Caco-2 (cell line): ENCODE data around the gene MRAS. TPM values are rescaled to one million over a fixed set of nuclear protein-coding genes. Genes with fewer than 3 reads are reported as not detected.
"Not testable (repeated sequence)": the region's sequence is repeated elsewhere in the genome, so short reads cannot be mapped to it uniquely, and the experiment has no call there.

Experiments
- BruUV-seq: library from RNA; stranded (reverse); fragments of 400-500 nt; replicated peaks from 2 replicates; lab custom pipeline; 2021; lab: Mats Ljungman, UMichigan
- CTCF ChIA-PET: fragments of 300-600 bp; sonication (Branson Sonifier 250); formaldehyde crosslinking; loops from one replicate; lab custom pipeline; 2022; ENCODE audit warnings: antibody characterized with exemption; lab: Charles Lee
- POLR2A ChIA-PET: fragments of 300-600 bp; sonication (Branson Sonifier 250); formaldehyde crosslinking; loops from one replicate; lab custom pipeline; 2022; ENCODE audit warnings: antibody characterized with exemption; lab: Charles Lee
- DNase-seq, 2 experiments: peaks; one replicate each; pipeline versions ENCODE4 v3.0.0 to v3.0.0-alpha.2; 2020 to 2022
- H3K27me3 ChIP-seq: replicated peaks from 2 replicates; pipeline ENCODE4 v1.6.0; 2011; ENCODE audit warnings: low read length; ENCODE audit not compliant: control insufficient read depth, insufficient read depth
- H3K36me3 ChIP-seq: 2 replicates; pipeline ENCODE4 v1.5.1; 2011; ENCODE audit warnings: low read length; ENCODE audit not compliant: control insufficient read depth, insufficient read depth
- H3K4me1 ChIP-seq: fragments of 250-450 bp; sonication (Bioruptor Pico); 2 replicates; pipeline ENCODE4 v1.5.1; 2020; ENCODE audit warnings: mild to moderate bottlenecking
- H3K4me3 ChIP-seq: 2 replicates; pipeline ENCODE4 v1.5.1; 2011; ENCODE audit warnings: low read depth, mild to moderate bottlenecking, control low read depth, low read length
- H3K9me3 ChIP-seq: fragments of 250-450 bp; sonication (Bioruptor Pico); 2 replicates; pipeline ENCODE4 v1.5.1; 2020; ENCODE audit warnings: mild to moderate bottlenecking, moderate library complexity
- H3K27ac Mint-ChIP-seq: one replicate; pipeline ENCODE4 v1.8.0; 2022; ENCODE audit warnings: mixed read lengths; ENCODE audit not compliant: unreplicated experiment
- H3K27me3 Mint-ChIP-seq: one replicate; pipeline ENCODE4 v1.8.0; 2022; ENCODE audit warnings: mixed read lengths; ENCODE audit not compliant: insufficient read depth, unreplicated experiment
- H3K36me3 Mint-ChIP-seq: one replicate; pipeline ENCODE4 v1.8.0; 2022; ENCODE audit warnings: mild to moderate bottlenecking, mixed read lengths; ENCODE audit not compliant: insufficient read depth, unreplicated experiment
- H3K4me1 Mint-ChIP-seq: one replicate; pipeline ENCODE4 v1.8.0; 2022; ENCODE audit warnings: low read depth, mixed read lengths; ENCODE audit not compliant: unreplicated experiment
- H3K4me3 Mint-ChIP-seq: one replicate; pipeline ENCODE4 v1.8.0; 2022; ENCODE audit warnings: mild to moderate bottlenecking, moderate library complexity, mixed read lengths; ENCODE audit not compliant: unreplicated experiment
- H3K9me3 Mint-ChIP-seq: one replicate; pipeline ENCODE4 v1.8.0; 2022; ENCODE audit warnings: mixed read lengths; ENCODE audit not compliant: unreplicated experiment
- intact Hi-C: fragments of 100-400 bp; cut with micrococcal nuclease; formaldehyde crosslinking; loops from one replicate; pipeline ENCODE4 v1.10.0; 2022; ENCODE audit not compliant: unreplicated experiment
- total RNA-seq: library from RNA; stranded (reverse); gene quantifications from 2 replicates; pipeline ENCODE4 v1.2.3, GENCODE V29; 2022
- TF ChIP-seq, protein P1 (sequence below), 2 experiments: fragments of 200-600 bp in 1 of 2; IDR thresholded peaks; 1 replicate in 1 of 2; 2 replicates in 1 of 2; pipeline versions ENCODE4 v1.5.1 to v1.8.0; 2011 to 2022; ENCODE audit warnings: antibody characterized with exemption in 1 of 2, control low read depth in 1 of 2, inconsistent platforms in 1 of 2, low read depth in 1 of 2, low read length in 1 of 2, mild to moderate bottlenecking in 1 of 2, moderate library complexity in 1 of 2; ENCODE audit not compliant: insufficient read depth in 1 of 2, severe bottlenecking in 1 of 2, unreplicated experiment in 1 of 2

Gene MRAS
- total RNA-seq, 1 experiment from 2014 or later, result 11.4 TPM

DNA sequence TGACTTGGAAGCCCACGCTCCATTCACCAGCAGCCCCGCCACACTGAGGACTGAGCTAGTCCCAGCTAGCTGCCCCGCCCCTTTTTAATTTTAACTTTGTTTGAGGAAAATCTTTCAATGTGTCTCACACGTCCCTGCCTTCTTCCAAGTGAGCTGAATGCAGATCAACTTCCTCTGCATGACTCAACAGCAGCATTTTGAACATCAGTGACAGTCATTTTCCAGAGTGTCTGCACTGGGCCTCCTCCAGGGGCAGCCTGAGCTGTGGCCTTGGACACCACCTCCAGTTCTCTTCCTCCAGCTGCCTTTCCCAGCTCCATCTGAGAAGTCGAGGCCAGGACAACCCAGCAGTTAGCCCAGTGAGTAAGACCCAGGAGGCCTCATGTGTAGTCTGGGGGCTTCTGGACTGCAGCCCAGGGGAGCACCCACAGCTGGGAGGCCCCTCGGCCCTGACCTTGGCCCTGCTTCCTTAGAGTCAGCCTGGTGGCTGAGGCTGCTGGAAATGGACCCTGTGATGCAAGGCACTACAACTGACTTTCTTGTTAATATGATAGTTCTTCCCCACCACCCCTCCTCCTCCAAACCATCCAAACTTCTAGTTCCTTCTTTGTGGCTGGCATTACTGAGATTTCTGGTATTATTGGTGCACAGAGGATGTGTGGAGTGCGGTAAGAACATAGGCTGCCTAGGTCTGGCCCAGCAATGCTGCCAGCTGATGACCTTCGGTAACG lies 64.6 kb downstream of the MRAS start:
- H3K4me1 ChIP-seq, result no peaks in the 10 kb centered on the region
- no peak for DNase-seq
- Mint-ChIP-seq H3K4me3 (no peak overlapping the region), H3K9me3 (no peaks in the 10 kb centered on the region), H3K27me3 (no peaks in the 10 kb centered on the region), H3K36me3 (no peaks in the 10 kb centered on the region), H3K4me1 (no peaks in the 10 kb centered on the region), H3K27ac (no peak overlapping the region)
- no peak overlapping the region for H3K4me3 ChIP-seq
- intact Hi-C loops, result no loop called here
- ChIA-PET CTCF (interaction anchor here (0.5 to 1.0 kb wide), 3 partner anchors 21 to 511 kb away, joined by 3 to 5 read pairs (median 3); partner anchors contain the start of gene ESYT3), POLR2A (no interaction called here)
- H3K36me3 ChIP-seq, result no peaks in the 10 kb centered on the region
- TF ChIP-seq, protein P1, sequence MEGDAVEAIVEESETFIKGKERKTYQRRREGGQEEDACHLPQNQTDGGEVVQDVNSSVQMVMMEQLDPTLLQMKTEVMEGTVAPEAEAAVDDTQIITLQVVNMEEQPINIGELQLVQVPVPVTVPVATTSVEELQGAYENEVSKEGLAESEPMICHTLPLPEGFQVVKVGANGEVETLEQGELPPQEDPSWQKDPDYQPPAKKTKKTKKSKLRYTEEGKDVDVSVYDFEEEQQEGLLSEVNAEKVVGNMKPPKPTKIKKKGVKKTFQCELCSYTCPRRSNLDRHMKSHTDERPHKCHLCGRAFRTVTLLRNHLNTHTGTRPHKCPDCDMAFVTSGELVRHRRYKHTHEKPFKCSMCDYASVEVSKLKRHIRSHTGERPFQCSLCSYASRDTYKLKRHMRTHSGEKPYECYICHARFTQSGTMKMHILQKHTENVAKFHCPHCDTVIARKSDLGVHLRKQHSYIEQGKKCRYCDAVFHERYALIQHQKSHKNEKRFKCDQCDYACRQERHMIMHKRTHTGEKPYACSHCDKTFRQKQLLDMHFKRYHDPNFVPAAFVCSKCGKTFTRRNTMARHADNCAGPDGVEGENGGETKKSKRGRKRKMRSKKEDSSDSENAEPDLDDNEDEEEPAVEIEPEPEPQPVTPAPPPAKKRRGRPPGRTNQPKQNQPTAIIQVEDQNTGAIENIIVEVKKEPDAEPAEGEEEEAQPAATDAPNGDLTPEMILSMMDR (IDR thresholded peaks at IDR 0.05; ENCODE audit: insufficient read depth in 1 of 2, low read depth in 1 of 2, low read length in 1 of 2, severe bottlenecking in 1 of 2, unreplicated experiment in 1 of 2), result no peak
- H3K27me3 ChIP-seq, result no peaks in the 10 kb centered on the region
- H3K9me3 ChIP-seq, result no peaks in the 10 kb centered on the region
- BruUV-seq, result no TSS peak

DNA sequence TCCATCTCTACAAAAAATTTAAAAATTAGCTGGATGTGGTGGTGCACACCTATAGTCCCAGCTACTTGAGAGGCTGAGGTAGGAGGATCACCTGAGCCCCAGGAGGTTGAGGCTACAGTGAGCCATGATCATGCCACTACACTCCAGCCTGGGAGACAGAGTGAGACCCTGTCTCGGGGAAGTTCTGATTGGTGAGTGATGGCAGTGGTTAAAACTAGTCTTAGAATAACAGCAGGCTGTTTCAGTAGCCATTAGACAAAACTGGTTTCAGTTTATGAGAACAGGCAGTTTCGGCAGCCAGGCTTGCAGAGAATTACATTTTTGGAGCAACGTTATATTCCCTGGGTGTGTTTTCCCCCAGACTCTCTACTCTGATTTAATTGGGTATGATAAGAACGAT lies 67.9 kb downstream of the MRAS start:
- CTCF ChIA-PET, H3K4me3 ChIP-seq: not testable (repeated sequence)

DNA sequence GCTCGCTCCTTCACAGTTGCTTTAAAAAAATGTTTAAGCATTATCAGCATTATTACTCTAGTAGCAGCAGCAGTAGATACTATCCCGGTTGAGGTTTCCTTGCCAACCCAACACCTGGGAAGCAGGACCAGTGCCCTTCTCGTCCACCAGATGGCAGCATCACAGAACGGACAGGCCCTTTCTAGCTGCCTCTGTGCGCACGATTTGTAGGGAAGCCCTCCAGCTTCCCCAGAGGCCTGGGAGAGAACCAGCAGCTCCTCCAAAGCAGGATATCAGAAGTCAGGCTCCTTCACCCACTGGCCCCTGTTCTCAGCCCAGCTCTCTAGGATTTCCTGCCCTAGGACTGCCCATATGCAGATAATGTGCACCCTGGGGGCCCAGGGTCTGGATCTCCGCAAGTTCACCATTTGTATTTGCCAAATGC lies 69.2 kb downstream of the MRAS start:
- H3K4me3 ChIP-seq, result no peak overlapping the region
- intact Hi-C loops, result loop anchor here (1.0 to 5.0 kb wide), 5 partner anchors 9 to 506 kb away; partner anchors contain the start of gene ESYT3
- no peaks in the 10 kb centered on the region for H3K9me3 Mint-ChIP-seq
- no peaks in the 10 kb centered on the region for H3K27me3 Mint-ChIP-seq
- no peaks in the 10 kb centered on the region for H3K36me3 Mint-ChIP-seq
- no TSS peak for BruUV-seq
- POLR2A ChIA-PET, result no interaction called here
- H3K9me3 ChIP-seq, result no peaks in the 10 kb centered on the region
- peak; percentile 86 to 87 for DNase-seq
- H3K4me1 ChIP-seq, result no peaks in the 10 kb centered on the region
- no peaks in the 10 kb centered on the region for H3K36me3 ChIP-seq
- no peak overlapping the region for H3K4me3 Mint-ChIP-seq
- no peaks in the 10 kb centered on the region for H3K27me3 ChIP-seq
- no peaks in the 10 kb centered on the region for H3K4me1 Mint-ChIP-seq
- H3K27ac Mint-ChIP-seq, result no peak overlapping the region
- TF ChIP-seq, protein P1 (IDR thresholded peaks at IDR 0.05; ENCODE audit: insufficient read depth in 1 of 2, low read depth in 1 of 2, low read length in 1 of 2, severe bottlenecking in 1 of 2, unreplicated experiment in 1 of 2), result peak; percentile 89 to 93
- CTCF ChIA-PET, result interaction anchor here (0.6 to 1.6 kb wide), 15 partner anchors 9 to 506 kb away, joined by 3 to 14 read pairs (median 5); partner anchors contain the start of genes CEP70 and ESYT3

More for the DNA sequence above, 67.9 kb downstream of the MRAS start:
- H3K4me1 Mint-ChIP-seq, POLR2A ChIA-PET, DNase-seq, BruUV-seq, H3K27ac Mint-ChIP-seq, H3K9me3 Mint-ChIP-seq, H3K4me3 Mint-ChIP-seq, H3K27me3 ChIP-seq, H3K27me3 Mint-ChIP-seq, H3K9me3 ChIP-seq, H3K36me3 Mint-ChIP-seq, H3K36me3 ChIP-seq, H3K4me1 ChIP-seq: not testable (repeated sequence)
- intact Hi-C loops, result loop anchor here (2.0 to 5.0 kb wide), 3 partner anchors 17 to 234 kb away; partner anchors contain the start of gene ESYT3
